ENCODE data around the gene CFDP1.

- TF ChIP-seq CTCF (conservative IDR thresholded peaks at IDR 0.05 in 1 of 2, IDR thresholded peaks at IDR 0.05 in 1 of 2; ENCODE audit: extremely low read depth in 1 of 2, insufficient read depth in 1 of 2, low read depth in 1 of 2, low read length in 2 of 2) = no peak
- TF ChIP-seq EZH2 (IDR thresholded peaks at IDR 0.05; ENCODE audit: borderline replicate concordance, low read length) = no peak
Observed at GRCh38 chr16:75293173-75293572, 140.1 kb downstream of the CFDP1 start.

Data from mammary epithelial cell (primary cell).